SK-N-SH treated with all-trans-retinoic acid at 6 μM for 48 hours (cell line): ENCODE data around the gene LMF1.

Source experiments
- ATAC-seq: fragments of 200-7000 bp; cut with Tn5 transposase; 3 replicates; pipeline ENCODE4 v1.9.1; 2020; ENCODE audit warnings: mild to moderate bottlenecking, moderate library complexity
- BACH2 ChIP-seq: fragments of 250-450 bp; sonication (Bioruptor Pico); IDR thresholded peaks from 2 replicates; pipeline ENCODE4 v1.9.0; 2021; ENCODE audit warnings: mild to moderate bottlenecking, borderline replicate concordance
- CREB5 ChIP-seq: fragments of 250-450 bp; sonication (Bioruptor Pico); IDR thresholded peaks from 2 replicates; pipeline ENCODE4 v1.5.1; 2020; ENCODE audit warnings: low read depth, mild to moderate bottlenecking, moderate library complexity
- CSRNP3 ChIP-seq: fragments of 250-450 bp; sonication (Bioruptor Pico); IDR thresholded peaks from 2 replicates; pipeline ENCODE4 v1.5.1; 2021; ENCODE audit warnings: mild to moderate bottlenecking, moderate library complexity
- ESRRG ChIP-seq: fragments of 250-450 bp; sonication (Bioruptor Pico); IDR thresholded peaks from 2 replicates; pipeline ENCODE4 v1.6.1; 2021; ENCODE audit warnings: mild to moderate bottlenecking
- GLIS3 ChIP-seq: fragments of 250-450 bp; sonication (Bioruptor Pico); IDR thresholded peaks from 2 replicates; pipeline ENCODE4 v1.5.0; 2020; ENCODE audit warnings: mild to moderate bottlenecking, moderate library complexity
- ISL1 ChIP-seq: fragments of 250-450 bp; sonication (Bioruptor Pico); IDR thresholded peaks from 2 replicates; pipeline ENCODE4 v2.1.2; 2022; ENCODE audit warnings: mild to moderate bottlenecking, moderate library complexity
- OSR1 ChIP-seq: fragments of 250-450 bp; sonication (Bioruptor Pico); IDR thresholded peaks from 2 replicates; pipeline ENCODE4 v1.8.0; 2022; ENCODE audit warnings: moderate library complexity, mild to moderate bottlenecking, inconsistent platforms
- PATZ1 ChIP-seq: fragments of 250-450 bp; sonication (Bioruptor Pico); IDR thresholded peaks from 2 replicates; pipeline ENCODE4 v1.8.0; 2020; ENCODE audit warnings: mild to moderate bottlenecking, moderate library complexity, borderline replicate concordance
- POU6F1 ChIP-seq: fragments of 250-450 bp; sonication (Bioruptor Pico); IDR thresholded peaks from 2 replicates; pipeline ENCODE4 v1.8.0; 2021; ENCODE audit warnings: low read depth, mild to moderate bottlenecking, moderate library complexity, borderline replicate concordance
- PPARA ChIP-seq: fragments of 250-450 bp; sonication (Bioruptor Pico); IDR thresholded peaks from 2 replicates; pipeline ENCODE4 v1.5.0; 2020; ENCODE audit warnings: mild to moderate bottlenecking, borderline replicate concordance
- RARB ChIP-seq: fragments of 250-450 bp; sonication (Bioruptor Pico); IDR thresholded peaks from 2 replicates; pipeline ENCODE4 v1.8.0; 2021; ENCODE audit warnings: mild to moderate bottlenecking, moderate library complexity
- SNAI2 ChIP-seq: fragments of 250-450 bp; sonication (Bioruptor Pico); IDR thresholded peaks from 2 replicates; pipeline ENCODE4 v1.5.0; 2020; ENCODE audit warnings: mild to moderate bottlenecking, moderate library complexity
- TCF4 ChIP-seq: fragments of 250-450 bp; sonication (Bioruptor Pico); IDR thresholded peaks from 2 replicates; pipeline ENCODE4 v1.8.0; 2021; ENCODE audit warnings: mild to moderate bottlenecking, moderate library complexity, borderline replicate concordance
- TOX ChIP-seq: fragments of 250-450 bp; sonication (Bioruptor Pico); IDR thresholded peaks from 2 replicates; pipeline ENCODE4 v1.8.0; 2021; ENCODE audit warnings: mild to moderate bottlenecking, moderate library complexity, borderline replicate concordance
- TSHZ2 ChIP-seq: fragments of 250-450 bp; sonication (Bioruptor Pico); IDR thresholded peaks from 2 replicates; pipeline ENCODE4 v1.5.0; 2020; ENCODE audit warnings: mild to moderate bottlenecking, moderate library complexity
- ZC3H10 ChIP-seq: fragments of 250-450 bp; sonication (Bioruptor Pico); IDR thresholded peaks from 2 replicates; pipeline ENCODE4 v1.5.1; 2021; ENCODE audit warnings: mild to moderate bottlenecking, moderate library complexity
- ZFP3 ChIP-seq: fragments of 250-450 bp; sonication (Bioruptor Pico); IDR thresholded peaks from 2 replicates; pipeline ENCODE4 v1.5.0; 2020; ENCODE audit warnings: mild to moderate bottlenecking, moderate library complexity
- ZFP30 ChIP-seq: fragments of 450-650 bp; formaldehyde crosslinking; IDR thresholded peaks from 2 replicates; pipeline ENCODE4 v1.5.0; 2022; ENCODE audit warnings: mild to moderate bottlenecking, moderate library complexity
- ZNF565 ChIP-seq: fragments of 450-650 bp; formaldehyde crosslinking; conservative IDR thresholded peaks from 2 replicates; pipeline ENCODE4 v1.5.0; 2020; ENCODE audit warnings: low read depth, mild to moderate bottlenecking, moderate library complexity
- ZNF70 ChIP-seq: fragments of 450-650 bp; formaldehyde crosslinking; IDR thresholded peaks from 2 replicates; pipeline ENCODE4 v1.5.0; 2020; ENCODE audit warnings: mild to moderate bottlenecking, moderate library complexity
- ZNF8 ChIP-seq: fragments of 450-650 bp; formaldehyde crosslinking; IDR thresholded peaks from 2 replicates; pipeline ENCODE4 v1.5.0; 2020; ENCODE audit warnings: mild to moderate bottlenecking, moderate library complexity

LMF1 gene

GRCh38 chr16:874366-875181, 96.2 kb downstream of the LMF1 start:
- TF ChIP-seq GLIS3 (CRISPR knock-in tag) = no peak
- no peak for TF ChIP-seq ZNF565
- no peak for TF ChIP-seq TSHZ2 (CRISPR knock-in tag)
- TF ChIP-seq ZFP30 (CRISPR knock-in tag) = no peak
- TF ChIP-seq ZFP3 (CRISPR knock-in tag) = no peak
- no peak for TF ChIP-seq CREB5
- TF ChIP-seq TOX = no peak
- no peak for TF ChIP-seq ZNF70
- TF ChIP-seq TCF4 = no peak
- TF ChIP-seq SNAI2 (CRISPR knock-in tag) = no peak
- no peak for TF ChIP-seq ZNF8 (CRISPR knock-in tag)
- no peak for TF ChIP-seq ESRRG
- TF ChIP-seq CSRNP3 (CRISPR knock-in tag) = no peak
- TF ChIP-seq ZC3H10 (CRISPR knock-in tag) = no peak
- no peak for TF ChIP-seq PATZ1 (CRISPR knock-in tag)
- TF ChIP-seq OSR1 (CRISPR knock-in tag) = no peak
- no peak for TF ChIP-seq POU6F1 (CRISPR knock-in tag)
- no peak for TF ChIP-seq RARB (CRISPR knock-in tag)
- ATAC-seq = no peak

- no peak for ATAC-seq
- no peak for TF ChIP-seq POU6F1 (CRISPR knock-in tag)
- no peak for TF ChIP-seq TCF4
- TF ChIP-seq ISL1 (CRISPR knock-in tag) = no peak
- TF ChIP-seq ZNF565 = no peak
- no peak for TF ChIP-seq CSRNP3 (CRISPR knock-in tag)
- no peak for TF ChIP-seq CREB5
- no peak for TF ChIP-seq BACH2 (CRISPR knock-in tag)
- TF ChIP-seq PATZ1 (CRISPR knock-in tag) = no peak
- TF ChIP-seq ESRRG = no peak
- no peak for TF ChIP-seq ZFP30 (CRISPR knock-in tag)
- TF ChIP-seq PPARA = no peak
- no peak for TF ChIP-seq ZC3H10 (CRISPR knock-in tag)
Observed at GRCh38 chr16:873889-874288, 96.9 kb downstream of the LMF1 start.
